DND-41 (cell line): ENCODE measurements around the gene PITPNM1.
"Not testable (repeated sequence)": the region's sequence is repeated elsewhere in the genome, so short reads cannot be mapped to it uniquely, and the experiment has no call there.

Experiments
- EZH2 ChIP-seq: IDR thresholded peaks from 3 replicates; pipeline ENCODE4 v1.6.1; 2012; ENCODE audit warnings: borderline replicate concordance, low read depth, mild to moderate bottlenecking, moderate library complexity, low read length, inconsistent platforms; ENCODE audit not compliant: severe bottlenecking
- TF ChIP-seq, protein P1 (sequence below): IDR thresholded peaks from 2 replicates; pipeline ENCODE4 v1.5.1; 2012; ENCODE audit warnings: borderline replicate concordance, low read length, moderate library complexity, mild to moderate bottlenecking; ENCODE audit not compliant: poor library complexity, severe bottlenecking; ENCODE audit errors: extremely low read depth

GRCh38 chr11:67548112-67548511 is 42.9 kb upstream of the PITPNM1 start:
- TF ChIP-seq, protein P1, sequence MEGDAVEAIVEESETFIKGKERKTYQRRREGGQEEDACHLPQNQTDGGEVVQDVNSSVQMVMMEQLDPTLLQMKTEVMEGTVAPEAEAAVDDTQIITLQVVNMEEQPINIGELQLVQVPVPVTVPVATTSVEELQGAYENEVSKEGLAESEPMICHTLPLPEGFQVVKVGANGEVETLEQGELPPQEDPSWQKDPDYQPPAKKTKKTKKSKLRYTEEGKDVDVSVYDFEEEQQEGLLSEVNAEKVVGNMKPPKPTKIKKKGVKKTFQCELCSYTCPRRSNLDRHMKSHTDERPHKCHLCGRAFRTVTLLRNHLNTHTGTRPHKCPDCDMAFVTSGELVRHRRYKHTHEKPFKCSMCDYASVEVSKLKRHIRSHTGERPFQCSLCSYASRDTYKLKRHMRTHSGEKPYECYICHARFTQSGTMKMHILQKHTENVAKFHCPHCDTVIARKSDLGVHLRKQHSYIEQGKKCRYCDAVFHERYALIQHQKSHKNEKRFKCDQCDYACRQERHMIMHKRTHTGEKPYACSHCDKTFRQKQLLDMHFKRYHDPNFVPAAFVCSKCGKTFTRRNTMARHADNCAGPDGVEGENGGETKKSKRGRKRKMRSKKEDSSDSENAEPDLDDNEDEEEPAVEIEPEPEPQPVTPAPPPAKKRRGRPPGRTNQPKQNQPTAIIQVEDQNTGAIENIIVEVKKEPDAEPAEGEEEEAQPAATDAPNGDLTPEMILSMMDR: not testable (repeated sequence)
- TF ChIP-seq EZH2: not testable (repeated sequence)
